Endothelial cell of umbilical vein (primary cell): Measurements from ENCODE around the gene MARK1. TPM values are rescaled to one million over a fixed set of nuclear protein-coding genes. Genes with fewer than 3 reads are reported as not detected.
A peak's percentile ranks its signal among the peaks of the same experiment; 100 is the strongest.

Experiments
- BruUV-seq: library from RNA; stranded (reverse); fragments of 400-500 nt; replicated peaks from 2 replicates; lab custom pipeline; 2021; lab: Mats Ljungman, UMichigan
- CTCF ChIA-PET: fragments of 300-600, 350-600 bp; sonication (Branson Sonifier 250); formaldehyde crosslinking; loops from one replicate; lab custom pipeline; 2021; ENCODE audit warnings: antibody characterized with exemption, inconsistent platforms; lab: Charles Lee
- POLR2A ChIA-PET: fragments of 300-600, 350-600 bp; sonication (Branson Sonifier 250); formaldehyde crosslinking; loops from one replicate; lab custom pipeline; 2021; ENCODE audit warnings: antibody characterized with exemption, inconsistent platforms; lab: Charles Lee
- DNase-seq: peaks from one replicate; pipeline ENCODE4 v3.0.0-alpha.2; 2011; ENCODE audit warnings: low read depth, low spot score
- FAIRE-seq: peaks from 2 replicates; lab custom pipeline; 2011; peaks lifted over from hg19 to GRCh38; lab: Jason Lieb, UNC
- H2AFZ ChIP-seq: 2 replicates; pipeline ENCODE4 v1.6.0; 2012; ENCODE audit warnings: low read depth, low read length, control low read depth, inconsistent platforms
- H3K27ac ChIP-seq: 2 replicates; pipeline ENCODE4 v1.5.1; 2011; ENCODE audit warnings: low read depth, mild to moderate bottlenecking, control low read depth, low read length, moderate library complexity; ENCODE audit not compliant: insufficient read depth
- H3K27me3 ChIP-seq, 2 experiments: 2 replicates each; pipeline versions ENCODE4 v1.6.0 to v1.6.1; 2011; ENCODE audit warnings: low read length in 2 of 2, mixed read lengths in 1 of 2; ENCODE audit not compliant: control insufficient read depth in 2 of 2, insufficient read depth in 2 of 2
- H3K36me3 ChIP-seq, 2 experiments: 2 replicates in 1 of 2; 3 replicates in 1 of 2; pipeline ENCODE4 v1.5.1; 2011; ENCODE audit warnings: low read length in 2 of 2, mild to moderate bottlenecking in 1 of 2, moderate library complexity in 1 of 2; ENCODE audit not compliant: control insufficient read depth in 2 of 2, insufficient read depth in 2 of 2; ENCODE audit errors: extremely low read depth in 1 of 2
- H3K4me1 ChIP-seq: 3 replicates; pipeline ENCODE4 v1.5.1; 2011; ENCODE audit warnings: mild to moderate bottlenecking, low read length; ENCODE audit not compliant: control insufficient read depth, insufficient read depth; ENCODE audit errors: extremely low read depth
- H3K4me2 ChIP-seq: 2 replicates; pipeline ENCODE4 v1.6.1; 2011; ENCODE audit warnings: low read length, control low read depth, mixed read lengths; ENCODE audit not compliant: insufficient read depth
- H3K4me3 ChIP-seq, 3 experiments: fragments of 200-600 bp in 1 of 3; sonication (generic), shearing (Covaris generic) in 1 of 3; replicated peaks in 1 of 3; 2 replicates each; pipeline ENCODE4 v1.5.1; 2011 to 2016; ENCODE audit warnings: control low read depth in 3 of 3, low read length in 3 of 3, mild to moderate bottlenecking in 2 of 3, inconsistent platforms in 1 of 3, low read depth in 1 of 3, moderate library complexity in 1 of 3; ENCODE audit not compliant: insufficient read depth in 1 of 3
- H3K79me2 ChIP-seq: 2 replicates; pipeline ENCODE4 v1.6.0; 2012; ENCODE audit warnings: low read length, inconsistent platforms; ENCODE audit not compliant: control insufficient read depth, insufficient read depth
- H3K9ac ChIP-seq: replicated peaks from 2 replicates; pipeline ENCODE3; 2011; ENCODE audit warnings: low read length, control low read depth; ENCODE audit not compliant: insufficient read depth; ENCODE audit errors: extremely low read depth
- H3K9me1 ChIP-seq: replicated peaks from 3 replicates; pipeline ENCODE4 v1.6.0; 2011; ENCODE audit warnings: mild to moderate bottlenecking, low read length; ENCODE audit not compliant: control insufficient read depth, insufficient read depth; ENCODE audit errors: extremely low read depth
- H3K9me3 ChIP-seq: replicated peaks from 2 replicates; pipeline ENCODE4 v1.5.1; 2012; ENCODE audit warnings: low read length, inconsistent platforms; ENCODE audit not compliant: control insufficient read depth, insufficient read depth
- H4K20me1 ChIP-seq: replicated peaks from 2 replicates; pipeline ENCODE3; 2011; ENCODE audit warnings: mild to moderate bottlenecking, low read length; ENCODE audit not compliant: control insufficient read depth, insufficient read depth; ENCODE audit errors: extremely low read depth
- EZH2 ChIP-seq: IDR thresholded peaks from 2 replicates; pipeline ENCODE4 v1.6.1; 2012; ENCODE audit warnings: borderline replicate concordance, low read depth, mild to moderate bottlenecking, moderate library complexity, low read length, inconsistent platforms; ENCODE audit not compliant: severe bottlenecking
- FOS ChIP-seq: IDR thresholded peaks from 2 replicates; pipeline ENCODE4 v1.6.1; 2011; ENCODE audit warnings: mild to moderate bottlenecking, low read length, moderate library complexity, borderline replicate concordance; ENCODE audit not compliant: insufficient read depth
- GATA2 ChIP-seq: IDR thresholded peaks from 2 replicates; pipeline ENCODE4 v1.7.0; 2011; ENCODE audit warnings: low read depth, mild to moderate bottlenecking, moderate library complexity, mixed read lengths, low read length; ENCODE audit not compliant: insufficient read length, insufficient read depth
- JUN ChIP-seq: IDR thresholded peaks from 2 replicates; pipeline ENCODE4 v1.6.1; 2011; ENCODE audit warnings: borderline replicate concordance, low read depth; ENCODE audit not compliant: insufficient read length, insufficient read depth
- MYC ChIP-seq: IDR thresholded peaks from one replicate; pipeline ENCODE4 v1.6.1; 2011; ENCODE audit warnings: mild to moderate bottlenecking, low read depth, low read length
- POLR2A ChIP-seq: IDR thresholded peaks from 2 replicates; pipeline ENCODE4 v1.6.1; 2012; ENCODE audit warnings: low read depth, mild to moderate bottlenecking, control low read depth, low read length
- POLR2AphosphoS5 ChIP-seq: IDR thresholded peaks from 2 replicates; pipeline ENCODE4 v1.6.1; 2012; ENCODE audit warnings: low read depth, mild to moderate bottlenecking, control low read depth, low read length, moderate library complexity; ENCODE audit not compliant: insufficient read depth
- dilution Hi-C: fragments of 300-500 bp; cut with MboI; formaldehyde crosslinking; loops from one replicate; pipeline ENCODE4 v1.15.0; 2019; ENCODE audit warnings: low sequenced_read_pairs; ENCODE audit not compliant: extremely low pct_ligation_motif_present
- intact Hi-C: fragments of 100-400 bp; cut with micrococcal nuclease; formaldehyde crosslinking; loops from one replicate; pipeline ENCODE4 v1.10.0; 2022
- polyA plus RNA-seq, 4 experiments: library from polyadenylated mRNA; depleted of rRNA in 3 of 4; stranded (reverse) in 3 of 4; unstranded in 1 of 4; fragments of >200 nt; gene quantifications; 2 replicates each; pipeline versions ENCODE4 v1.2.1 to v1.2.3, GENCODE V29; 2011 to 2012; ENCODE audit warnings: missing spikeins in 1 of 4
- total RNA-seq: library from RNA; stranded (reverse); gene quantifications from 2 replicates; pipeline ENCODE4 v1.2.3, GENCODE V29; 2021
- TF ChIP-seq, protein P1 (sequence below): IDR thresholded peaks from 2 replicates; pipeline ENCODE4 v1.6.1; 2011; ENCODE audit not compliant: insufficient read depth, insufficient read length
- TF ChIP-seq, protein P2 (sequence below), 2 donors: IDR thresholded peaks; 1 replicate in 1 of 2; 2 replicates in 1 of 2; pipeline ENCODE4 v1.5.1; 2011; ENCODE audit warnings: low read length in 2 of 2, mild to moderate bottlenecking in 2 of 2, moderate library complexity in 2 of 2, control low read depth in 1 of 2, inconsistent platforms in 1 of 2, low read depth in 1 of 2; ENCODE audit not compliant: insufficient read depth in 1 of 2; ENCODE audit errors: extremely low read depth in 1 of 2

MARK1 gene
- total and polyA plus RNA-seq, 2 donors (not counting 3 experiments of a cell fraction or from before 2014, with no cell fraction given), result 1.2 to 5.5 TPM

DNA sequence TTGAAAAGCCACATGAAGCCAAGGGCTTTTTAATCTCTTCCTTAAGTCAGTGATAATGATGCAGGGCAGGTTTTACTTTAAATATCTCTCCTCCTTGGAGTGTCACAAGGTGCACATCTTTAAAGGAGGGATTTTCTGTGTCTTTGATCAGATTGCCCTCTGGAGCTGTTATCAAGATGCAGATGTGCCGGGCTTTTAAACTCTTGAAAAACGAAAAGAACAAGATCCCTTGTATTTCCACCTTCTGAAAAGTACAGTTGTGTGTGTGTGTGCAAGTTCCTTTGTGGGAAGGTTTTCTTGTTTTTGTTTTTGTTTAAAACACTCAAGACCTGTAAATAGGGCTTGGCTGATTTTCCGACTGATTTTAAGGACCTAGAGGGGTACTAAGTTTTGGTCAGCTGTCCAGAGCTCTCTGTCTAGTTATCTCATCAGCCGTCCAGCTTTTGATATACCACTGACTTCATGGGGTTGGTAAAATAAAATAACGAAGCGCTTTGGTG is 1.6 kb downstream of the MARK1 start:
- POLR2A ChIA-PET, result no interaction called here
- Histone ChIP-seq H3K9me3 (no peaks in the 10 kb centered on the region), H3K4me1 (peaks cover 7% of the 10 kb centered on the region), H3K79me2 (peaks cover 2% of the 10 kb centered on the region), H3K9me1 (no peaks in the 10 kb centered on the region), H3K27me3 (peaks cover 6 to 19% of the 10 kb centered on the region in 2 experiments), H3K9ac (no peak overlapping the region), H3K27ac (no peak overlapping the region), H3K4me2 (peak overlapping the region; percentile 31), H3K36me3 (no peaks in the 10 kb centered on the region), H2AFZ (peak overlapping the region; percentile 93), H3K4me3 (peak overlapping the region in 1 of 3 experiments; percentile 78), H4K20me1 (no peaks in the 10 kb centered on the region)
- BruUV-seq, result TSS peak; percentile 38
- no peak for FAIRE-seq
- dilution Hi-C loops, result no loop called here
- TF ChIP-seq, protein P1, sequence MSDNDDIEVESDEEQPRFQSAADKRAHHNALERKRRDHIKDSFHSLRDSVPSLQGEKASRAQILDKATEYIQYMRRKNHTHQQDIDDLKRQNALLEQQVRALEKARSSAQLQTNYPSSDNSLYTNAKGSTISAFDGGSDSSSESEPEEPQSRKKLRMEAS, result no peak
- TF ChIP-seq EZH2 (no peak), JUN (no peak), POLR2AphosphoS5 (no peak), MYC (no peak), FOS (no peak), POLR2A (no peak), GATA2 (no peak)
- TF ChIP-seq, protein P2, sequence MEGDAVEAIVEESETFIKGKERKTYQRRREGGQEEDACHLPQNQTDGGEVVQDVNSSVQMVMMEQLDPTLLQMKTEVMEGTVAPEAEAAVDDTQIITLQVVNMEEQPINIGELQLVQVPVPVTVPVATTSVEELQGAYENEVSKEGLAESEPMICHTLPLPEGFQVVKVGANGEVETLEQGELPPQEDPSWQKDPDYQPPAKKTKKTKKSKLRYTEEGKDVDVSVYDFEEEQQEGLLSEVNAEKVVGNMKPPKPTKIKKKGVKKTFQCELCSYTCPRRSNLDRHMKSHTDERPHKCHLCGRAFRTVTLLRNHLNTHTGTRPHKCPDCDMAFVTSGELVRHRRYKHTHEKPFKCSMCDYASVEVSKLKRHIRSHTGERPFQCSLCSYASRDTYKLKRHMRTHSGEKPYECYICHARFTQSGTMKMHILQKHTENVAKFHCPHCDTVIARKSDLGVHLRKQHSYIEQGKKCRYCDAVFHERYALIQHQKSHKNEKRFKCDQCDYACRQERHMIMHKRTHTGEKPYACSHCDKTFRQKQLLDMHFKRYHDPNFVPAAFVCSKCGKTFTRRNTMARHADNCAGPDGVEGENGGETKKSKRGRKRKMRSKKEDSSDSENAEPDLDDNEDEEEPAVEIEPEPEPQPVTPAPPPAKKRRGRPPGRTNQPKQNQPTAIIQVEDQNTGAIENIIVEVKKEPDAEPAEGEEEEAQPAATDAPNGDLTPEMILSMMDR (IDR thresholded peaks at IDR 0.05; ENCODE audit: extremely low read depth in 1 of 2, insufficient read depth in 1 of 2, low read depth in 1 of 2, low read length in 2 of 2), result no peak
- intact Hi-C loops, result loop anchor here (2.0 to 5.0 kb wide), 3 partner anchors 163 to 247 kb away; partner anchors contain the start of gene C1orf115
- no peak for DNase-seq
- CTCF ChIA-PET, result interaction anchor here (1.4 kb wide), 1 partner anchor 204 kb away, joined by 3 read pairs; no protein-coding TSS in a partner anchor
